HG03520 (cell line): ENCODE data around the gene DLGAP5.

ENCODE experiments used
- ATAC-seq: cut with Tn5 transposase; IDR thresholded peaks from one replicate; pipeline ENCODE4 v1.9.1; 2021; ENCODE audit warnings: mild to moderate bottlenecking, moderate library complexity; ENCODE audit not compliant: unreplicated experiment

Gene DLGAP5

DNA sequence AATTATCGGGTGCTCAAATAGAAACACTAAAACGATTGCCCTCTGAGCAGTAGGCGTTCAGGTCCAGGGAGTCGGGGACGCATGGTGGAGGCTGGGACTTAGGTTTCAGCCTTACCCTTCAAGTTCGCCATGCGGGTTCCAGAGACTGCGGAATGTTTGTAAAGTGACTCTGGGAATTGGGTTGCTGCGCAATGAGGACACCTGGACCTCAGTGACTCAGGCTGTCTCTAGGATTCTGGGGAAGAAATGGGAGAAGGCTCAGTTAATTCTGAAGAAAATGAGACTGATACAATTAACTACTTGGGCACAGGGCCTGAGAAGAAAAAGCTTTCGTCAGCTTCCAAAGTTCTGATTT, 61.2 kb downstream of the DLGAP5 start:
- no peak for ATAC-seq

- peak; percentile 56 for ATAC-seq
These were observed 61.8 kb downstream of the DLGAP5 start for GRCh38 chr14:55129428-55130195.

DNA sequence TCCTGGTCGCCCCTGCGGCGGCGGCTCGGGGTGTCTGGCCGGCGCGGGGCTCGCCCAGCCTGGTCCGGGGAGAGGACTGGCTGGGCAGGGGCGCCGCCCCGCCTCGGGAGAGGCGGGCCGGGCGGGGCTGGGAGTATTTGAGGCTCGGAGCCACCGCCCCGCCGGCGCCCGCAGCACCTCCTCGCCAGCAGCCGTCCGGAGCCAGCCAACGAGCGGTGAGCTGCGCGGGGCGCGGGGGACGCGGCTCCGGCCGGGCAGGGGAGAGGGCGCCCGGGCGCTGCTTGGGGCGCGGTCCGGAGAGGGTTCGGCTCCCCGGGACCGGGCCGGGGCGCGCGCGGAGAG, 62.3 kb downstream of the DLGAP5 start, which contains the start of gene LGALS3:
Gene LGALS3 (plus strand): TSS at position 167 of the 342 bp plus-strand sequence. CDS start 8,122 bp downstream, outside the sequence.
- ATAC-seq = peak; percentile 42

GRCh38 chr14:55128386-55129085, 62.8 kb downstream of the DLGAP5 start:
- no peak for ATAC-seq

DNA sequence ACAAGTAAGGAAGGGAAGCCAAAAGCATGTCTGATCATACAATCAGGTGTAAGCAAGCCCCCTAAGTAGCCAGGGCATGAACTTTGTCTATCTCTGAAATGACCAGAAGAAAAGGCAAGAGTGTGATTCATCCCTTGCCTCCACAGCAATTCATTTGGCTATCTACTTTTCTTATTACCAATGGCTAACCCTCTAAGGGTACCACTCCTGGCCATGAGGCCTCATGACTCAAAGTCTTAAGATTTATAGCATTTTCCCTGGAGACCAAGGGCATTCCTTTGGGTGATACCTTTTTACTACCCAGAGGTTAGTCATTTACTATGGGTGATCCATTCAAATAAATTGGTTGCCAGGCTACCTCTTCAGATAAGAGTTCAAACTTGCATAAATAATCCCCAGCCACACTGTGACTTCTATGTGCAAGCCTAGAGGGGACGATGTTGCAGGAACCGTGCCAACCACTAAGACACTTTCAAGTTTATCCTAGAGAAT, 63.9 kb downstream of the DLGAP5 start:
- no peak for ATAC-seq

DNA sequence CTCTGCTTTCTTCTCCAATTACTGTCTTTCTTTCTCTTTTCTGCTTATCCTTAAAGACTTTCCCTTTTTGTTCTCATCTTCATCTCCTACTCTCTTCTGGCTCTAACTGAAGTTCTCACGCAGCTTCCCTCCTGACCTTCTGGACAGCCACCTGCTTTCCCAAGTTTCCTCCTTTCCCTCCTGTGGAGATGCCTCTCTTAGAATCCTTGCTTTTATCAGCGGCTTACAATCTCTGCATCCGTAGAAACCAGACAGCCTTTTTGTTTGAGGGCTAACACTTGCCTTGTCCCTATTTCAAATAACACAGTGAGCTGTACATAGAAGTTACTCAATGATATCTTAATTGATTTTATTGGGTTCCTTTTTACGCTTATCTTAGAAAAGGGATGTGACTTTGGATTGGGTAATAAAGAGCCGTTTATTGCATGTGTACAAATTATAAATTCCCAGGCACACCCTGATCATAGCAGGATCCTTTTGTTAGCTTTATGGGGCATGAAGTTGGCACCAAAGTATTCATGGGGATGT, 64.4 kb downstream of the DLGAP5 start:
- ATAC-seq = no peak

DNA sequence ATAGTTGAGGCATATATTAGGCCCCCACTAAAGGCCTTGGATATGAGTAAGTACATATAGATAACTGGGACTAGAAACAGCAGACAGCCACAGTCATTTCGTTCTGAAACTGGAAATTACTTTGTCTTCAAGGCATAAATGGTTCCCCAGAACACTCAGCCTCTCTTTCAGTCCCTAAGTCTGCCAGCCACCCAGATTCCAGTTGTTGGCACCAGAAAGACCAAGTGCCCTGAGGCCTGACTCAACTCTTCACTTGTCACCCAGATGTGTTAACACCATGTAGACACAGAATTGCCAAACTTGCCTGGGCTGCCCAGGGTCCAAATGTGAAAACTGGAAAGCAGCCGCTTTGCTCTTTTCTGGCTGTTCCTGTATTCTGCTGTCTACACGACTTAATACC, 65.4 kb downstream of the DLGAP5 start:
- ATAC-seq = no peak

DNA sequence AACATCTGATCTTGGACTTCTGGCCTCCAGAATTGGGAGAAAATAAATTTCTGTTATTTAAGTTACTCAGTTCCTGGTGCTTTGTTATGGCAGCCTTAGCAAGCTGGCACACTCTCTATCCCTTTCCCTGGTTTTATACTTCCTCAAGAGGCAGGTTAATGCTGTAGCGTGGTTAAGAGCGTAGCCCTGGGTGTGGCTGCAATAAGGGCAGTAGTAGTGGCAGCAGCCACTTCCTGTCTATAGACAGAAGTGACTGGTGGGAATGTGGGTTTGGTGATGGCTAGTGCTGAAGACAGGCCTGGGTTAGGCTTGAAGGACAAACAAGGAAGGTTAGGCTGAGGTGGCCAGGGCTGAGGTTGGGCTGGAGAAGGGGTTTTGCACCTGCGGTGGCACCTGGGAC, 66.0 kb downstream of the DLGAP5 start:
- no peak for ATAC-seq

GRCh38 chr14:55124774-55125386, 66.5 kb downstream of the DLGAP5 start:
- no peak for ATAC-seq

- ATAC-seq = no peak
These were observed 67.3 kb downstream of the DLGAP5 start for GRCh38 chr14:55123852-55124639.

- ATAC-seq = no peak
These were observed 68.3 kb downstream of the DLGAP5 start for GRCh38 chr14:55123101-55123500.

GRCh38 chr14:55122440-55122986, 68.9 kb downstream of the DLGAP5 start:
- no peak for ATAC-seq

- no peak for ATAC-seq
These were observed 69.6 kb downstream of the DLGAP5 start for GRCh38 chr14:55121628-55122439.

GRCh38 chr14:55120571-55121495, 70.6 kb downstream of the DLGAP5 start:
- no peak for ATAC-seq

DNA sequence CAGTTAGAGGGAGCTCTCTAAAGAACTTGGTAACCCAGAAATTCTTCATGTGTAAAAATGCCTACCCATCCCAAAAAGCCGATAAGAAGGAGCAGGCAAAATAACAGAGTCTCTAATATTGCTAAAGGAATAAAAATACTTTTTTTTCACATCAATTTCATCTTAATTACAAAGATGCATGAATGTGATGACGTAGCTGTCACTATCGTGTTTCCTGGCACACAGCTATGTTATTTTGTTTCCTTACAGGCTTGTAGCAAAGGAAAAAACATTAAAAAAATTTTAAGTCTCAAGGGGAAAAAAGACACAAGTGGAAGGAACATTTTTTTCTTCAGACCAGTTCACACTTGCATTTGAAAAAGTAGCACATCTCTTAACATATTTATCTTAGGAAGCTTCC, 72.6 kb downstream of the DLGAP5 start:
- no peak for ATAC-seq

GRCh38 chr14:55117803-55118441, 73.5 kb downstream of the DLGAP5 start:
- no peak for ATAC-seq

- no peak for ATAC-seq
These were observed 74.9 kb downstream of the DLGAP5 start for GRCh38 chr14:55116246-55117030.
